ENCODE results near the gene AMDHD2.

Gene AMDHD2

DNA sequence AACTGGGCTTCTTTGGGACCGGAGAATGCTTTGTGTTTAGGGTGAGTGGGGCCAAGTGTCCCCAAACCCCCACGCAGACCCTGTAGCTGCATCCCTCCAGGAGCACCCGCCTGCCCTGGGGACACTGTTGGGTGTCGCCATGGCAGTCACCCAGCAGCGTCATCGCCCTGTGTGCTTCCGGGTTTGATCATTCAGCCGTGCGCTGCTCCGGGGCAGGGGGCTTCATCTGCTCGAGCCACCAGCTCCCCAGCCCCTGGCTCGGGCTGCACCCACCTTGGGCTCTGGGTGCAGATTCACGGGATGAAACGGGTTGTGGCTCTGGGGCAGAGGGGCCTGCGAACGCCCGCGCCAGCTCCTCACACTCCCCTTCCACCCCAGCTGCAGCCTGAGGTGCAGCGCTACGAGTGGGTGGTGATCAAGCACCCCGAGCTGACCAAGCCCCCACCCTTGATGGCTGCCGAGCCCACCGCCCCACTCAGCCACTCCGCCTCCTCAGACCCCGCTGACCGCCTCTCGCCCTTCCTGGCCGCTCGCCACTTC lies 20.2 kb upstream of the AMDHD2 start:
- DNase-seq (ENCODE audit: low read depth): no peak

DNA sequence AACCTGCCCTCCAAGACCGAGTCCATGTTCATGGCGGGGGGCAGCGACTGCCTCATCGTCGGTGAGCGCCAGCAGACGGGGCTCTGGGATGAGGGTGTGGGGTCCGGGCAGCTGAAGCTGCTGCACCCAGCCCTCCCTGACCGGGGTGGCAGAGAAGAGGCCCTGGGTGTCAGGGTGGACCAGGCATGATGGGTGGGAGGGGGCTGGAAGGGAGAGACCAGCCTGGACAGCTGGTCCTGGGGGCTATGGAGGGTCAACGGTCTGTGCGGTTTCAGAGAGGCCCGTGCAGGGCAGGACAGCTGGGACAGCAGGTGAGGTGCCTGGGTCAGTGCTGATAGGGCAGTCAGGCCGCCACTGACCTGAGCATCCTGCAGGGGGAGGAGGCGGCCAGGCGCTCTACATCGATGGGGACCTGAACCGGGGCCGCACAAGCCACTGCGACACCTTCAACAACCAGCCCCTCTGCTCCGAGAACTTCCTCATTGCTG lies 19.7 kb upstream of the AMDHD2 start:
- no peak for DNase-seq (ENCODE audit: low read depth)

DNA sequence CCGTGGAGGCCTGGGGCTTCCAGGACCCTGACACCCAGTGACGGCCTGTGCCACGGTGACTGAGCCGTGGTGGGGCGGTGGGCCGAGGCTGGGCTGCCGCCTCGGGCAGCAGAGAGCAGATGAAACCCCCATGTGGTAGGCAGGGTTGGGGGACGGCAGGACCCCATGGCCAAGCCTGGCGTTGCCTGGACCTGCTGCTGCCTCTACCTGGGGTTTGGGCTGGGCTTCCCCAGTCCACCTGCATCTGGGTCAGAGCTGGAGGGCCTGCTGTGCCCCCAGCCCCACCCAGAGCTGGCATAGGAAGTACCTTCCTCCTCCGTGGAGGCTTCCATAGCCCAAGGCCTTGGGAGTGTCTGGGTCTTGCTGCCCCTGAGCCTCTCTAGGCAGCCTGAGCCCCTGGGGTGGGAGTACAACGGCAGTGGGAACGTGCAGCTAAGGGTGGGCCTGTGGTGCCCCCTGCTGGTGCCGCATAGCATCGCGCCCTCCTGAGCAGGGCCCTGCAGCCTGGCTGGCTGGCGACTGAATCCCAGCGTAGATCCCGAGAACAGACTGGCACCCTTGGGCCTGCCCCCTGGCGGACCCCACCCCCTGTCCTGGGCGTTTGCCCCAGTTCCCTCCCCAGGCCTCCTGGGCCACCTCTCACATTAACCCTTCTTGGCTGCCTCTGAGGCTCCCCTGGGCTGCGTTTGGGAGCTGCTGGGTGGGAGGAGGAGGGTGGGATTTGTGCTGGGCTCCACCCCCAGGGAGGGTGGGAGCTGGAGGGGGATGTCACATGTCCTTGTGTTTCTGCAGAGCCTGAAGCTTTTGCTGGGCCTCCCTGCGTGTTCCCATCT lies 19.0 kb upstream of the AMDHD2 start:
- peak; percentile 69 for DNase-seq (ENCODE audit: low read depth)

DNA sequence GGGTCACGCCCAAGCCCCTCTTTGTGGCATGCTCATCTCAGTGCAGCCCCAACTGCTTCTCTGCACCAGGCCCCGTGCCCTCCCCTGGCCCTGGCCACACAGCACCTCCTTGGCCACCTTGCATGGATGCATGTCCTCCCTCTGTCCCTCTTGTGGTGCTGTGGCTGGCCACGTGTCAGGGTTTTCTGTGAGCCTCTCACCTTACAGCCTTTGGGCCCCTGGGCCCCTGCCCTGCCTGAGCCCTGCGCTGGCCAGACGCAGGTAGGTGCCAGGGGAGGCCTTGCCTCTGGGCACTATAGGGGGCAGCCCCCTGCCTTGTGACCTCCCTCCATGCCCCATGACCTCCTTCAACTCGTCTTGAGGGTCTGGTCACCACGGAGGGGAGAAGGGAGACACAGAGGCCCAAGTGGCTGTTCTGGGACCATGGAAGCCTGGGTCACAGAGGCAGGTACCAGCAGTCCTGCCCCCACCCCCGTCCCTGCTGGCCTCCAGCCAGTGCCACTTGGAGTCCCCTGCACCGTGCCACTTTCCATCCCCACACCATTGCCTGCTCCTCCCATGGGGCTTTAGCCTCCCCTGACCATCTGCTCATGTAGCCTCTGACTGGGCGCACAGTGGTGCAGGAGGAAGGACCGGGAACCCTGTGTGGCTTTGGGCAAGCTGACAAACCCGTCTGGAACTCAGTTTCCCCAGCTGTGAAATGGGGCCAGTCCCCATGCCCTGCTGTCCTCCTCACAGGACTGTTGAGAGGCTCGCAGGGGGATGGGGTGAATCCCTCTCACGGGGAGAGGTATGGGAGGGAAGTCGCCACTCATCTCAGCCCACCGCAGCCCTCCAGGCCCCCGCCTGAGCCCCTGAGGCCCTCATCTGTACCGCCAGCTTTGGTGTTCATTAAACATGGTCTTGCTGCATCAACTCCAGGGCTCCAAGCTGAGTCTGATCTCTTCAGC lies 17.9 kb upstream of the AMDHD2 start:
- no peak for DNase-seq (ENCODE audit: low read depth)

DNA sequence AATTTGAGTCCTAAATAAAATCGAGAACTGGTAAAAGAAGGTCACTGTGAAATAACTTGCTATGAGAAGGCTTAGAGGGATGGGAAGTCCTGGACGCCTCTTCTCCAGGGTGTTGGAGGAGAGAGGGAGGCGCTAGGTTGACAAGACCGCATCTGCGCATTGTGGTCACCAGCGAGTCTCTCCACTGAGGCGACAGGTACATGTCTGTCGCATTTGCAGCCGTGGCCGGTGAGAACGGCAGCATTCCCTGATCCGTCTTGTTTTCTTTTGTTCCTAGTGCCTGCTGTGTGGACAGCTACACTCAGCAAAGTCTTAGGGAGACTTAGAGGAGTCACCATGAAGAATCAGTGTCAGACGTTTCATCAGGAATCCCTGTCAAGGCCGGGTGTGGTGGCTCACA lies 14.5 kb upstream of the AMDHD2 start:
- DNase-seq (ENCODE audit: low read depth): no peak

DNA sequence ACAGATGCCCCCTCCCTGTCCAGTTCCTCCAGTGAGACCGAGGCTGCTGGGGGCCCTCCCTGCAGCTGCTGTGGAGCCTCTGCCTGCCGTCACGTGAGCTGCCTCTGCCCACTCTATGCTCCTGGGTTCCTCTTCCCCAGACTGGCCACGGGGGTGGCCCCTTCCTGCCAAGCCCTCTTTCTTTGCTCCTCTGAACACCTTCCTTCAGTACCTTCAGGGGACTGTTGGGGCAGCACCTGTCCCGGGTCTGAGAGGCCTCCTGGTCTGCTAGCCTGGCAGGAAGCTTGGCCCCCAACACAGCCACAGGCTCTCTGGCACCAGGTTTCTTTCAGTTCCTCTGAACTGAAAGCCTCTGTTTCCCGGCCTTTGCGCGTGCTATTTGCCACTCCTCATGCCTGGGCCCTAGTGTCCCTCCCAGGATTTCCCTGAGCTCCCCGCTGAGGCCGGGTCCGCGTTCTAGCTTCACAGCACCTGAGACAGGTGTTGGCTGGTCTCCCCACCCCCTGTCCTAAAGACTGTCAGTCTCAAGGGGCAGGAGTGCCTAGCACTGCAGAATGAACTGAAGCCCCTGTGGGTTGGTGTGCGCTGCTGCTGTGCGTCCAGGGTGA lies 13.0 kb upstream of the AMDHD2 start:
- no peak for DNase-seq (ENCODE audit: low read depth)

DNA sequence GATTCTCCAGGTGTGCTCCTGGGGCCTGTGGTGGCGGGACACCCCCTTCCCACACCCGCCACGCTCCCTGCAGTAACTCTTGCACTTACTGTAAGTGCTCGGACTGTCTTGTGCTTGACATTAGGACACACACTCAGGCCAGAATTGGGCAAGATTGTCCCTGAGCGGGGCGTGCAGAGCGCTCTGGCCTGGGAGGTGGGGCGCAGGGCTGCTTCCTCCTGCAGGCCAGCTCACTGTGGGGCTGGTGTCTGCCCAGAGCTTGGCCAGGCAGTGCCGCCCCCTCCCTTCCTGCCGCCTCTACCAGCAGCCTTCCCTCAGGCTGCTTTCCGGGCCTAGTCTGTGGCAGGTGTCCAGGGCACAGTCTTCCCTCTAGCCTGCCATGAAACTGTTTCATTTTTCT lies 12.5 kb upstream of the AMDHD2 start:
- DNase-seq (ENCODE audit: low read depth): no peak

DNA sequence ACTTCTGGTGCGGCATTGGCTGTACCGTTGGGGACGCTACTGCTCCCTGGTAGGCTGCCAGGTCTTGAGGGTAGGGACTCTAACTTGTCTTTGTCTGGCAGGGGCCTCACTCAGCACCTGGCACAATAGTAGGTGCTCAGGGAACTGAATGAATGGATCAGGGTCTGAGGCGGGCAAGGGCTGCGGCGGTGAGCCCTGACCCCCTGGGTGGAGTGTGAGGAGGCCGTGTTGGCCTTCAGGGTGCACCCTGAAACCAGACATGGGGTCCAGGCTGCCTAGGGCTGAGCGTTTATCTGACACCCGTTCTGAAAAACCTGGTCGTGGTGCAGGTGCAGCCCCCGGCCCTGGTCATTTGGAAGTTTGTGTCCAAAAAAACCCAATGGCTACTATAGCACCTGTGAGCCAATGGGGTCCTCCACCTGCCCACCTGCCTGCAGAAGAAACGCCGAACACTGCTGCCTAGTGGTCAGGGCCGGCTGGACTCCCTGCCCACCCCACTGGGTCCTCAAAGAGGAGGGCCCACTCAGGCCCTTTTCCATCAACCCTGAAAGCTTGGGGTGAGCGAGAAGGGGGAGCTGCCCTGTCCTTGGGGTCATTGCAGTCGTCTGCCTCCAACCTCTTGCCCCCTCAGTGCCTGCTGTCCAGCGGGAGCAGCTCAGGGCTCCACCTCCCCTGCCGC lies 11.3 kb upstream of the AMDHD2 start:
- DNase-seq (ENCODE audit: low read depth): no peak

DNA sequence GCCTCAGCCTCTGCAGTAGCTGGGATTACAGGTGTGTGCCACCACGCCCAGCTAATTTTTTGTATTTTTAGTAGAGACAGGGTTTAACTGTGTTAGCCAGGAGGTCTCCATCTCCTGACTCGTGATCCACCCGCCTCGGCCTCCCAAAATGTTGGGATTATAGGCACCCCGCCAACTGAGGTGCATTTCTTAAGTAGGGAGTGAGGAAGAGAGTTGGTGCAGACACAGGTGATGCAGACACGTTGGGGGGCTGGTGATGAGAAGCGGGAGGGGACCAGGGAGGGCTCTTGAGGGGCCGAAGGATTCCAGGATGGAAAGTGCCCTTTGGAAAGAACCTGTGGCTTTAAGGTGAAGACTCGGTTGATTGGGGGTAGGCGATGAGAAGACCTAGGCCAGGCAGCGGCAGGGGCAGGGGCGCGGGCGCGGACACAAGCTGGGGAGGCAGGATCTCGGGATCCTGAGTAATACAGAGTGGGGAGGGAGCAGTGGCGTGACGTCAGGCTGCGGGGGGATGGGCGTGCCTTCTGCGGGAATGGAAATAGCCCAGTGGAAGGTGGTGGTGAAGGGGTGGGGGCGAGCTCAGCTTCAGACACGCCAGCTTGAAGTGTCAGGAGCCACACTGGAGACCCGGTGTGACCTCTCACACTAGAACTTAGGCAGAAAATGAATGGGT lies 8.9 kb upstream of the AMDHD2 start:
- DNase-seq (ENCODE audit: low read depth): no peak

DNA sequence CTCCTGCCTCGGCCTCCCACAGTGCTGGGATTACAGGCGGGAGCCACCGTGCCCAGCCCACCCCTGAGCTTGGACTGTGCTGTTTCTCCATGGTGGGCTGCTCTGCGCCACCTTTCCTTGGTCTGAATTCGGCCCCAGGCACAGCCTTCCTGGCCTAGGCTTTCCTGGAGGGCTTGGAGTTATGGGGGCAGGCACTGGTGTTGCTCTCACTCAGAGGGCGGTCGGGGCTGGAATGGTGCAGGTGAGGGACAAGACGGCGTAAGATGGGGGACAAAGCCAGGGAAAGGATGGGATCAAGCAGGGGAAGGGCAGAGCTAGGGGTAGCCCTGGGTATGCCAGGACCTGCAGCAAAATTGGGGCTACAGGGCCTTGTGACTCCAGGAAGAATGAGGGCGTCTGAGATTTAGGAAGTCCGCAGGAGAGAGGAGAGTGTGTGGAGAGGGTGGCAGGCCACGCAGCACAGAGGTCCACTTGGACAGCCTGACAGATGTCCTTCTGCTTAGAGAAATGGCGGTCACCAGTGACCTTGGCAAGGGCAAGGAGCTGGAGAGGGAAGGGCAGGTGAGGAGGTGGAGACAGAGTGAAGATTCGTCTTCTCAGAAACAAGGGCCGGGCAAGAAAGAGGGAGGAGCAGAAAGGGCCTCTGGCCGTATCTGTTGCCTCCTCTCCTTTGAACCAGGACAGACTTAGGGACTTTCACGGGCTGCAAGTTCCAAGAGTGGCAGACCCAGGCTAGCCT lies 8.0 kb upstream of the AMDHD2 start:
- DNase-seq (ENCODE audit: low read depth): no peak

DNA sequence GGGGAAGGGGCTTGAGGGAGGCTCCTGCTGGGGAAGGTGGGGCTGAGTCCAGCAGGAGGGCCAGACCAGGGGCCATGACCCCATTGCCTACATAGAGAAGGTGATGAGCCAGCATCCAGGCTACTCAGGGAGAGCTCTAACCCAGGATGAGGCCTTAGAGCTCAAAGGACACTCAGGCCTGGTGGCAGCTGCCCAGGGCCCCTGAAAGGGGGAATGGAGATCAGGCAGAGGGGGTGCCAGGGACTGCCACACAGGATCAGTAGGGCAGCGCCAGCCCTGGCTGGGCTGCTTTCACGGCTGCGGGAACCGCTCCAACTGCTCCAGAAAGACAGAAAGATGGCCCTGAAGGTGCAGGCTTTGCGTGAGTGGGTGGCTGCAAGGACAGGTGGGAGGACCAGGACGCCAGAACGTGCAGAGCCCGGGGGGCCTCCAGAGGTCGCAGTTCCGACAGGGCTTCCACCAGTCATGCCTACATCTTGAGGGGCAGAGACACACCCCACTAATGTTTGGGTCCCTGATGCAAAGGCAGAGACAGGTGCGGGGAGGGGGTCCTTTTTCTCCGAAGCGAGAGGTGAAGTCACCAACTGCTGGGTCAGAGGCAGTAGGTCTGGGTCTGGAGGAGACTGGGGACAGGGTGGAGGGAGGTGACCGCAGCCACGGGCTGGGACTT lies 7.3 kb upstream of the AMDHD2 start:
- DNase-seq (ENCODE audit: low read depth): no peak

DNA sequence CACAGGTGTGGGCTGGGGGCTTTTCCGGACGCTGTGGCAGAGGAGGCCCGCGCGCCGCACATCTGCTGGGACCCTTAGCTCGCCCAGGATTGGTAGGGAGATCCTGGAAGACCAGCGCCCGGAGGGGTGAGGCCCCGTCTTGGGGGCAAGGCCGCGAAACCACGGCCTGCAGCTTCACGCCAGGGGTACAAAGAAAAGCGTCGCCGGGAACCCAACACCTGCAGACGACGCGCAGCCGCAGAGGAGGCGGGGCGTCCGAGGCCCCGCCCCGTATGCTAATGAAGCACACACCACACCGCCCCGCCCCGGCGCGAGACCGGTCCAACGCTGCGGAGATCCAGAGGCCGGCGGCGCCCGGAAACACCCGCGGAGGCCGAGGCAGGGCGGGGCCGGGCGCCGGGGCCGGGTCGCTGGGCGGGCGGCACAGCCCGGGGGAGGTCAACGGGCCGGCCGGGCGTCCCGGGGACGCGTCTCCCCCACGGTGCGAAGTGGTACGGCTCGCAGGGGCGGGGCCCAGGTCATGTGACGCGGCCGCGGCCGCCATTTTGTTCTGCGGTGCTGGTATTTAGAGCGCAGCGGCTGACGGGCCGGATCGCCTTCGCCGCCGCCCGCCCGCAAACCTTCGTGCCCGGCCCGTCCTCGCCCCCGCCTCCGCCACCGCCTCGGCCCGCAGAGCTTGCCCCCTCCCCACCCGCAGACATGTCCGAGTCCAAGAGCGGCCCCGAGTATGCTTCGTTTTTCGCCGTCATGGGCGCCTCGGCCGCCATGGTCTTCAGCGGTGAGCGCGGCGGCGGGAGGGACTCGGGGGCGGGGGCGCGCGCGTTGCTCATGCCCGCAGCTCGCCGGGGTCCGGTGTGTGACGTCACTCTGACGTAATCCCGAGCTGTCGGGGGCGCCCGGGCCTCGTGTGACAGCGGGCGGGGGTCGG lies 6.5 kb upstream of the AMDHD2 start, which contains the start of gene ATP6V0C:
TSS of gene ATP6V0C (plus strand) at position 548 of the 928 bp plus-strand sequence. CDS start at position 700, 152 bp downstream.
- DNase-seq (ENCODE audit: low read depth): peak; percentile 93

DNA sequence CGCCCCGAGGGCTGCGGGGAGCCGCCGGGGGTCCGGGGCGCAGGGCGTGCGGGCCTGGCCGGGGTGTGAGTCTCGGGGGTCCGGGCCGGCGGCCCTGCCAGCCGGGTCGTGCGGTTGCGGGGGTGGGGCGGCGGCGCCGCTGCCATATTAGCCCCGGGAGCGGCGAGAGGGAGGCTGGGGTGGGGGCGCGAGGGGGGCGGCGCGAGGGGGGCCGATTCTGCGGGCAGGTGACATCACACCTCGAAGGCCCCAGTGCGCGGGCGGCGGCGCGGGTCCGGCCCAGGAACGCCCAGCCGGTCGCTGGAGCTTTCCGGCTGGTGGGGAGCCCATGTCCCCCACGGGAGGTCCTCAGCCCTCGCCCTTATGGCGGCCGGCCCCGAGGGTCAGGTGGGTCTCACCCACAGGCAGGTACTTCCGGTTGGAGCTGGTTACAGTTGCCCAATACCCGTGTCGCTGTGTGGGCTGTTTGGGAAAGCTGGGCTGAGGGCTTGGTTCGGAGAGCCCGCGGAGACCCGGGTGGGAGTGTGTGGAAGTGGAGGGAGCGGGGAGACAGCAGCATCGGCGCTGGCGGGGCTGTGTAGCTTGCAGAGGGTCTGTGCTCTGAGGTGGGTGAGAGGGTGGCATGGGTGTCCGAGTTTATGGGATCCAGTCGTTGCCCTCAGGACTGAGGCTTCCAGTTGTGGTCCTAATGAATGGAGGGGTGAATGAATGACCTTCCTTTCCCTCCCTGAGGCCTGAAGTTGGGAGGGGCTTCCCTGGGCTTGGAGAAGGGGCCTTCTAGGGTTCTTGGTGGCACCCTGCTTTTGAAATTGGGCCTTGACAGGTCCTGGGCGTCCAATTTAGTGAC lies 5.6 kb upstream of the AMDHD2 start:
- no peak for DNase-seq (ENCODE audit: low read depth)

DNA sequence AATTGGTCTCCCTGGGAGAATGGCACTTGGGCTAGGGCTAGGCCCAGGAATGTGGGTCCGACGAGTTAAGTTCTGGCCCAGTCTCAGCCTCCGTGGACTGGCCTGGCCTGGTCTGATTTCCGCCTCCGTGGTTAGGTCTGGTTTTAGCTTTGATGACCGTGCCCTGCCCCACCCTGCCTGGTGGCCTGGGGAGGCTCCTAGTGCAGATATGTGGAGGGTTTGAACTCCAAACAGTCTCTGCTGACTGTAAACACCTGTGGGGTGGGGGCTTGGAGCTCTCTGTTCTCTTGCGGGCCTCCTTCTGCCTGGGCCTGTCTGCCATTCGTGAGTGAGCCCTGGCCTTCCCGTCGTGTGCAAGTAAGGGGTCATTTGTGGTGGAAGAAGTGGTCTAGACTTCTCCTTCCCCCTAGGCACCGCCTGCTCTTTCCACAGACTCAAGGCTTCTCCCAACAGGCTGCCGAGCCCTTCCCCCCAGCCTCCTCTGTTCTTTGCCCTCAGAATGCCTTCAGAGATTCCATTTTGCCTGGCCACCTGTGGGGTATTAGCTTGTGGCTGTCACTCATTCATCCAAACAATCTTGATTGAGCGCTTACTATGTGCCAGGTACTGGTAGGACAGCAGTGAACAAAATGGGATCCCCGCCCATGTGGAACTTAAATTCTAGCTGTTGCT lies 4.9 kb upstream of the AMDHD2 start:
- DNase-seq (ENCODE audit: low read depth): no peak

DNA sequence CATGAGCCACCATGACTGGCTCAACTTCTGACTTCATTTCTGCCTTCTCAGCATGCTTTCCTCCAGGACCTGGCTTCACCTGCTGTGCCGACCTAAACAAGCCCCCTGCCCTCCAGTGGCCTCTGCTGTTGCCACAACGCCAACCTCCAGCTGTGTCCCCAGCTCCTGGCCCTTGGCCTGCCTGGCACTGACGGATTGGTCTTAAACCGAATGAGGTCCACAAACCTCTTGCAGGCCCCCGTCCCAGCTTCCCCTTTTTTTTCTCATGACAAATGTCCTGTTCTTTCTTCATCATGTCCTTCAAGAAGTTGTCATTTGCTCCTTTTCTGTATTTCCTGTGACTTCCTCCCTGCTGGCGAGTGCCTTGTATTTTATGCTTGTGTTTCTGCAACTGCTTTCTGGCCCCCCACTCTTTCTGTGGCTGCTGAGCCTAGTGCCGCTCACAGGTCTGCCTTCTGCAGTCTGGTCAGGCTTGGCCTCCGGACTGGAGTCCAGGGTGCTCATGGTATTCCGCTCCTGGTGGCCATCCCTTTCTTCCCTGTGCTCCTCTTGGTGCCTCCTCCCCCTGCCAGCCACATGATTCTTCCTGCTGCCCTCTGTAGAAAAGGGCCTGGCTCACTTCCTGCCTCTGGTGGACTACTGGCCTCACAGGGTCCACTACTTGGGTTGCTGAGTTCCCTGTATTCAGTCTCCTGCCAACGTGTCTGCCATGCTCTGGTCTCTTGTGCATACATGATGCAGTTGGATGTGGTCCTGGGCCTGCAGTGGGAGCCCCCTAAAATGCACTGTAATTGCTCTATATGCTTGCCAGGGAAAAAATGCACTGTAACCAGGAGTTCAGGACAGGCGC lies 3.6 kb upstream of the AMDHD2 start:
- DNase-seq (ENCODE audit: low read depth): no peak
